Measurements from ENCODE around the gene RNF113B.

The RNF113B gene

GRCh38 chr13:98176777-98177608, at the start of gene RNF113B:
RNF113B (minus strand) TSS chr13:98177269; CDS start chr13:98177236, 33 bp downstream.
- no peak for DNase-seq (ENCODE audit: low read depth, low spot score)

GRCh38 chr13:98226496-98226895, 49.4 kb upstream of the RNF113B start:
- no peak for DNase-seq (ENCODE audit: low read depth, low spot score)

- no peak for DNase-seq (ENCODE audit: low read depth, low spot score)
Measured at GRCh38 chr13:98225036-98225940, 48.2 kb upstream of the RNF113B start.

- no peak for DNase-seq (ENCODE audit: low read depth, low spot score)
Measured at GRCh38 chr13:98224557-98224956, 47.5 kb upstream of the RNF113B start.

- DNase-seq (ENCODE audit: low read depth, low spot score), result no peak
Measured at GRCh38 chr13:98223741-98224140, 46.7 kb upstream of the RNF113B start.

- DNase-seq (ENCODE audit: low read depth, low spot score), result no peak
Measured at GRCh38 chr13:98222816-98223215, 45.7 kb upstream of the RNF113B start.

DNA sequence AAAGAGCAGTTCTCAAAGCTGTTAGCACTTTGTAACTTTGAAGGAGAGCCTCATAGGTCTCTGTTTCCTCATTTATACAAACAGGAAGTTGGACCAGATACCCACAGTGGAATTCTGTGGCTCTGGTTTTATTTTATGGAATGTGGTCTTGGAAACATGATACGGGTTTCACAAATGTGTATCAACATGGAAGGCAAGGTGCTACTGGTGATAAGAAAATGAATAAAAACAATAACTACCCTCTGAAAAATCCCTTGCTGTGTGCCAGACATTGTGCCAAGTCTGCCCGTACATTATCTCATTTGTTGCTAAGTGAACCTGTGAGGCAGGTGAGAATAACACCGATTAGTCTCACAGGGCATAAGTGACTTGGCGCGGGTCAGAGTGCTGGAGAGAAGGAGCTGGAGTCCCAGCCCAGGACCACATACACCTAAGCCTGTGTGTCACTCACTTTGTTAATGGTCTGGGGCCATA, 45.0 kb upstream of the RNF113B start:
- DNase-seq (ENCODE audit: low read depth, low spot score), result no peak

DNA sequence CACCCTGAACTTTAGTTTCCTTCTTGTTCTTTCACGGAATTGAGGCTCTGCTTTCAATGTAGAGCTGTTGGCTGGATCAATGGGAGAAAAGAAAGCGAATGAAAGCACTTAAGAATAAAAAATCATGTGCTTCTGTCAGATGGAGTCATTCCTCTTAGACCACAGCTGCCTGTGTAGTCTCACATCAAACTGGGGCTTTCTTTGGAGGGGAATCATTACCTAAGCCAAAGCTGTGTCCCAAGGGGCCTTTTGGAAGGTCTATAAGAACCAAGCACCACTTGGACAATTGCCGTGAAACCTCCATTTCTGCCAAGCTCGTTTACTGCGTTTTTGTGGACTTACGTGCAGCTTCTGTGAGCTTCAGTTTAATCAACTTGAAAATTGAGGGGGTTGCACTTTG, 44.2 kb upstream of the RNF113B start:
- DNase-seq (ENCODE audit: low read depth, low spot score), result no peak

DNA sequence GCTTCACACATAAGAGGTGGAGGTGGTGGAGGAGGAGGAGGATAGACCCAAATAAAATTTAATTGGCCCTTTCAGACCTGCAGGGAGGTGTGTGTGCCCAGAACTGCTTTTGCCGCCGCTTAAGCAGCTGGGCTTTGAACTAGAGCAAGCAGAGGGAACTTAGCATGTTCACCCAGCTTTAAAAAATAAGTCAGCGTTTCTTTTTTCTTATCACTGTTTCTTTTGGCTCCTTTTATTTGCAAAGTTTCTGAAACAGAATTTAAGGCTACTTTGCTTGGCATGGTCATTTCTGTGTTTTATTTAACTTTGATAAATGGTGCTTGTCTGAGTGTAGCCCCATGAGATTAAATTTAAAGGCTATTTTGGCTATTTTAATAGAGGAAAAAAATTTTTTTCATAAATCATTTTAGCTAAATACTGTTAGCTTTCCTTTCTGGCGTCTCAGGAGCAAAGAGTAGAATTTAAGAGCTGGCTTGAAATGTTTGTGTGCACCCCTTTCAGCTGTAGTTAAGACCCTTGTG, 43.3 kb upstream of the RNF113B start:
- DNase-seq (ENCODE audit: low read depth, low spot score), result no peak

GRCh38 chr13:98219685-98220084, 42.6 kb upstream of the RNF113B start:
- no peak for DNase-seq (ENCODE audit: low read depth, low spot score)

- no peak for DNase-seq (ENCODE audit: low read depth, low spot score)
Measured at GRCh38 chr13:98217597-98217996, 40.5 kb upstream of the RNF113B start.

- DNase-seq (ENCODE audit: low read depth, low spot score), result no peak
Measured at GRCh38 chr13:98216711-98217285, 39.7 kb upstream of the RNF113B start.

DNA sequence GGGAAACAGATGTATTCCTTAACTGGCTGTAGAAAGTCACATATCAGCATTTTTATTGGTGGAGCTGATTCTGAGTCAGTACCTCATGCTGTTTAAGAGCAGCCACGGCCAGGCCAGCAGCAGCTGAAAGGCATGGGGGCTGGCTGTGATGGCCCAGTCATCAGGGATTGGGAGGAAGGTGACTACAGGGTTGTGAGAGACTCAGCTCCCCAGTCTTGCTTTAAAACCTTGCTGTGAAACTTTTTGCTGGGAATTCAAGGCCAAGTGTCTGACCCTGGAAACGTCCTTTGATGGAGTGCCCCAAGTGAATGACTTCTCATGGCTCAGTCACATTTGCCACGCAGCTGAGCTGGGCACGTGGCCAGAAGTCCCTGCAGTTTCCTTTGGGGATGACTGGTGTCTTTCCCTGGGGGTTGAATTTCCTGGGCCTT, 39.1 kb upstream of the RNF113B start:
- DNase-seq (ENCODE audit: low read depth, low spot score), result no peak

GRCh38 chr13:98215508-98215907, 38.4 kb upstream of the RNF113B start:
- DNase-seq (ENCODE audit: low read depth, low spot score), result no peak

DNA sequence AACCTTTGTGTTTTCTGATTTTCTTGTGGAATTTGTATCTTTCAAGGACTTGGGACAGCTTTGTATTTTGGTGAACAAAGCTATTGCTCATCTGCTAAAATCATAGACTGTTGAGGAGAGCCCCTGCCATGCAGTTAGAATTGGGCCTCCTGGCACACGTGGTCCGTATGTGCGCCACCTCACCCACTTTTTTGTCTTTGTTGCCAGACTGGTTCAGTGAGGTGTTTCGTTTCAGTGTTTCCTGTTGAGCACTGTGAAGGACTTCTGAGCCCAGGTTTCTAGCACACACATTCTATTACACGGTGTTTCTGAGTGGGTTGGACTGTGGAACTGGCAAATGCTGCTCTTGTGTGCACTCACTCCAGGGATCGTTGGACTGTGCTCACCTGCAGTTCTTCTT, 37.6 kb upstream of the RNF113B start:
- no peak for DNase-seq (ENCODE audit: low read depth, low spot score)

DNA sequence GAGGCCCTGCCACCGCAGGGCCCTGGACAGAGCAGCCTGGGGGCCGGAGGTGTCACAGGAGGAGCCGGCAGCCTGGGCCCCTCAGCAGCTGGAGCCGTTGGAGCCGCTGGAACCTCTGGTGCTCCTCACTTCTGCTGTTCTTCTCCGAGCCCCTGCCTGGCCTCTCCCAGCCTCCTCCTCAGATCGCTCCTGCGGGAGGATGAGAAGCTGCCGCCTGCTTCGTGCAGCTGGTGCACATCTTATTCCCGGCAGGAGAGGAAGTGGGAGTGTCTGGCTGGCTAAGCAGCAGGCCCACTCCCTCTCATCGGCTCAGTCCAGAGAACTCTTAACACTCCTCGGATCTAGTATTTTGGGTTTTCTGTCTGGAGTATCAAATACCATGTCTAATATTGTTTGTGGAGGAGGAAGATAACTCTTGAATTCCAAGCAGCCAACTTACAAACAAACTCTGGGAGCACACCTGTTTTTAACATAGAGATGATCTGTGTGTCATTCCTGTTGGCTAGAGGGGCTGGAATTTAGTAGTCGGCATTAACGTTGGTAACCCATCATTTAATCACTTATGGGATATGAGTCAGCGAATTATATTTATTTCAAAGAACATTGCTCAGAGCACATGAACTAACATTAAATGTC, 37.1 kb upstream of the RNF113B start:
- no peak for DNase-seq (ENCODE audit: low read depth, low spot score)

- no peak for DNase-seq (ENCODE audit: low read depth, low spot score)
Measured at GRCh38 chr13:98213354-98213753, 36.3 kb upstream of the RNF113B start.

GRCh38 chr13:98212763-98213162, 35.7 kb upstream of the RNF113B start:
- DNase-seq (ENCODE audit: low read depth, low spot score), result no peak

- DNase-seq (ENCODE audit: low read depth, low spot score), result no peak
Measured at GRCh38 chr13:98208606-98209005, 31.5 kb upstream of the RNF113B start.

GRCh38 chr13:98207416-98207815, 30.3 kb upstream of the RNF113B start:
- no peak for DNase-seq (ENCODE audit: low read depth, low spot score)

GRCh38 chr13:98206946-98207345, 29.9 kb upstream of the RNF113B start:
- no peak for DNase-seq (ENCODE audit: low read depth, low spot score)
